K562 (cell line): ENCODE measurements around the gene C6orf141. TPM values are rescaled to one million over a fixed set of nuclear protein-coding genes. Genes with fewer than 3 reads are reported as not detected.
A peak's percentile ranks its signal among the peaks of the same experiment; 100 is the strongest.

Experiments used
- CTCF ChIP-seq, 3 experiments: IDR thresholded peaks in 2 of 3; conservative IDR thresholded peaks in 1 of 3; 2 replicates each; pipeline ENCODE4 v1.5.1; 2011 to 2012; ENCODE audit warnings: low read length in 3 of 3, mild to moderate bottlenecking in 3 of 3, control low read depth in 2 of 3, improper control_type of control experiment in 1 of 3, inconsistent platforms in 1 of 3, low read depth in 1 of 3, mixed read lengths in 1 of 3, moderate library complexity in 1 of 3; ENCODE audit not compliant: insufficient read depth in 2 of 3
- DACH1 ChIP-seq: fragments of 450-650 bp; IDR thresholded peaks from 2 replicates; pipeline ENCODE4 v1.6.1; 2018; ENCODE audit not compliant: partially characterized antibody
- FIP1L1 ChIP-seq: fragments of 200-400 bp; formaldehyde crosslinking; IDR thresholded peaks from 2 replicates; pipeline ENCODE4 v1.6.1; 2018; ENCODE audit warnings: mild to moderate bottlenecking, low read depth, low read length; ENCODE audit not compliant: poor library complexity, severe bottlenecking
- ZNF280A ChIP-seq: fragments of 450-650 bp; IDR thresholded peaks from 2 replicates; pipeline ENCODE4 v1.6.1; 2018; ENCODE audit warnings: mild to moderate bottlenecking, low read depth; ENCODE audit not compliant: partially characterized antibody
- polyA plus RNA-seq, 8 experiments: library from polyadenylated mRNA; depleted of rRNA in 4 of 8; stranded (reverse) in 5 of 8; unstranded in 3 of 8; fragments of >200 nt; fragmentation: Nextera tagmentation in 2 of 8; fragmentation: Illumina TruSeq in 1 of 8; extraction: Ambion mirVana in 2 of 8; extraction: Trizol in 1 of 8; gene quantifications; 2 replicates each; pipeline versions ENCODE4 v1.2.1 to v1.2.3, GENCODE V29; 2011 to 2014; ENCODE audit warnings: inconsistent platforms in 1 of 8, missing spikeins in 1 of 8
- total RNA-seq, 7 experiments: library from RNA; depleted of rRNA in 6 of 7; stranded (reverse); fragments of >200 nt in 6 of 7; fragmentation: Illumina TruSeq in 2 of 7; extraction: Trizol in 2 of 7; gene quantifications; 2 replicates each; pipeline versions ENCODE4 v1.2.1 to v1.2.3, GENCODE V29; 2011 to 2021; ENCODE audit warnings: low replicate concordance in 1 of 7

The C6orf141 gene
- total and polyA plus RNA-seq, 9 of the 15 experiments (the other 6 are each of a cell fraction or from before 2014, with no cell fraction given), result not detected

- no peak for TF ChIP-seq ZNF280A
- no peak for TF ChIP-seq FIP1L1
- no peak for TF ChIP-seq DACH1
- TF ChIP-seq CTCF (IDR thresholded peaks at IDR 0.05 in 2 of 3, conservative IDR thresholded peaks at IDR 0.05 in 1 of 3; ENCODE audit: insufficient read depth in 2 of 3, low read depth in 1 of 3, low read length in 3 of 3), result peak; percentile 26 to 48 (median 33); a peak in 4 of 6 replicates
Observed at GRCh38 chr6:49548613-49549304, 1.7 kb upstream of the C6orf141 start (continued).
